ENCODE measurements around the gene DENND1A. TPM values are rescaled to one million over a fixed set of nuclear protein-coding genes. Genes with fewer than 3 reads are reported as not detected.

DENND1A gene
- total and polyA plus RNA-seq, 4 donors: 7.9 to 22.0 (median 13.9) TPM

DNA sequence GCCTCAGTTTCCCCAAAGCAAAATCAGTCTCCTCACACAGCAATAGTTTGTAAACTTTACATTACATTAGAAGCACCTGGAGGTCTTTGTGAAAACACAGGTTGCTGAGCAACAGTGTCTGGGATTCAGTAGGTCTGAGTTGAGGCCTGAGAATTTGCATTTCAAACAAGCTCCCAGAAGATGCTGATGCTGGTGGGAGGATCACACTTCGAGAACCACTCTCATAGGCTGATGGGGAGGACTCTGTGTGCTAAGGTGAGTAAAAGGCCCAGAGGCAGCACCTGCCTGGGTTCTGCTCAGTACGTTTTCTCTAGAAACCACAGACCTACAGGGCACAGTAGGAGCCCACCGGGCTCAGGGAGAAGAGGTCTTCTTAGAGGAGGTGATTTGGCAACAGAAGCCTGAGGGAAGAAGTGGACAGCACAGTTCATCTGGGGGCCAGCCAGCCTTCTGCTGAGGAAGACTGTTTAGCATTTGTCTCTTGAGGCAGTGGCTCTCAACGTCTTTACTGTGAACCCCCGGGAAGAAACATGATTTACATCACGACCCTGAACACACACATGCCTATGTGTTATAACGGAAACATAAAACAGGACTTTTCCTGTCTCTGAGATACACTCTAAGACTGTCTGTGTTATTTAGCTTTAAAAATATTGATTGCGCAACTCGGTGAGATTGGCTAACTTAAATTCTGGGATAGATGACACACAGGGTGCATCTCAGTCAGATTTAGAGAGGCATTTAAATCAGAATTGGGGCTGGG, 24.8 kb upstream of the DENND1A start:
- Histone ChIP-seq H3K9ac (ENCODE audit: low read depth in 1 of 2, low read length in 2 of 2) (no peak overlapping the region), H3K27me3 (ENCODE audit: control insufficient read depth in 4 of 4, insufficient read depth in 4 of 4, low read length in 3 of 4) (peaks cover 0 to 4% (median 0%) of the 10 kb centered on the region in 4 donors), H3K4me1 (ENCODE audit: control insufficient read depth in 4 of 4, insufficient read depth in 4 of 4, low read length in 3 of 4) (no peaks in the 10 kb centered on the region), H3K27ac (ENCODE audit: low read depth in 1 of 2, low read length in 2 of 2) (no peak overlapping the region), H3K9me3 (ENCODE audit: control insufficient read depth in 4 of 4, low read length in 3 of 4) (peaks cover 0 to 4% (median under 1%) of the 10 kb centered on the region in 4 donors), H3K36me3 (ENCODE audit: control insufficient read depth in 4 of 4, insufficient read depth in 3 of 4, low read depth in 1 of 4, low read length in 3 of 4) (no peaks in the 10 kb centered on the region), H3K4me3 (ENCODE audit: low read depth in 1 of 3, low read length in 3 of 3) (no peak overlapping the region)
- DNase-seq (ENCODE audit: low spot score): no peak
- TF ChIP-seq NR2F2 (IDR thresholded peaks at IDR 0.05): no peak
- TF ChIP-seq HNF4A (conservative IDR thresholded peaks at IDR 0.05): no peak
- TF ChIP-seq YY1 (IDR thresholded peaks at IDR 0.05): no peak
- TF ChIP-seq, protein P1, sequence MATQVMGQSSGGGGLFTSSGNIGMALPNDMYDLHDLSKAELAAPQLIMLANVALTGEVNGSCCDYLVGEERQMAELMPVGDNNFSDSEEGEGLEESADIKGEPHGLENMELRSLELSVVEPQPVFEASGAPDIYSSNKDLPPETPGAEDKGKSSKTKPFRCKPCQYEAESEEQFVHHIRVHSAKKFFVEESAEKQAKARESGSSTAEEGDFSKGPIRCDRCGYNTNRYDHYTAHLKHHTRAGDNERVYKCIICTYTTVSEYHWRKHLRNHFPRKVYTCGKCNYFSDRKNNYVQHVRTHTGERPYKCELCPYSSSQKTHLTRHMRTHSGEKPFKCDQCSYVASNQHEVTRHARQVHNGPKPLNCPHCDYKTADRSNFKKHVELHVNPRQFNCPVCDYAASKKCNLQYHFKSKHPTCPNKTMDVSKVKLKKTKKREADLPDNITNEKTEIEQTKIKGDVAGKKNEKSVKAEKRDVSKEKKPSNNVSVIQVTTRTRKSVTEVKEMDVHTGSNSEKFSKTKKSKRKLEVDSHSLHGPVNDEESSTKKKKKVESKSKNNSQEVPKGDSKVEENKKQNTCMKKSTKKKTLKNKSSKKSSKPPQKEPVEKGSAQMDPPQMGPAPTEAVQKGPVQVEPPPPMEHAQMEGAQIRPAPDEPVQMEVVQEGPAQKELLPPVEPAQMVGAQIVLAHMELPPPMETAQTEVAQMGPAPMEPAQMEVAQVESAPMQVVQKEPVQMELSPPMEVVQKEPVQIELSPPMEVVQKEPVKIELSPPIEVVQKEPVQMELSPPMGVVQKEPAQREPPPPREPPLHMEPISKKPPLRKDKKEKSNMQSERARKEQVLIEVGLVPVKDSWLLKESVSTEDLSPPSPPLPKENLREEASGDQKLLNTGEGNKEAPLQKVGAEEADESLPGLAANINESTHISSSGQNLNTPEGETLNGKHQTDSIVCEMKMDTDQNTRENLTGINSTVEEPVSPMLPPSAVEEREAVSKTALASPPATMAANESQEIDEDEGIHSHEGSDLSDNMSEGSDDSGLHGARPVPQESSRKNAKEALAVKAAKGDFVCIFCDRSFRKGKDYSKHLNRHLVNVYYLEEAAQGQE (IDR thresholded peaks at IDR 0.05): no peak
- no peak for TF ChIP-seq RXRA (IDR thresholded peaks at IDR 0.05)
- TF ChIP-seq CTCF (IDR thresholded peaks at IDR 0.05; ENCODE audit: low read depth, low read length, missing input control): no peak
- no peak for TF ChIP-seq TAF1 (conservative IDR thresholded peaks at IDR 0.05)
- TF ChIP-seq RAD21 (IDR thresholded peaks at IDR 0.05): no peak
- TF ChIP-seq HNF4G (IDR thresholded peaks at IDR 0.05): no peak
- TF ChIP-seq, protein P2, sequence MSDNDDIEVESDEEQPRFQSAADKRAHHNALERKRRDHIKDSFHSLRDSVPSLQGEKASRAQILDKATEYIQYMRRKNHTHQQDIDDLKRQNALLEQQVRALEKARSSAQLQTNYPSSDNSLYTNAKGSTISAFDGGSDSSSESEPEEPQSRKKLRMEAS (IDR thresholded peaks at IDR 0.05): no peak
- TF ChIP-seq EGR1 (IDR thresholded peaks at IDR 0.05; ENCODE audit: low read depth in 2 of 2): no peak
- no peak for TF ChIP-seq SP1 (IDR thresholded peaks at IDR 0.05)
- TF ChIP-seq, protein P3, sequence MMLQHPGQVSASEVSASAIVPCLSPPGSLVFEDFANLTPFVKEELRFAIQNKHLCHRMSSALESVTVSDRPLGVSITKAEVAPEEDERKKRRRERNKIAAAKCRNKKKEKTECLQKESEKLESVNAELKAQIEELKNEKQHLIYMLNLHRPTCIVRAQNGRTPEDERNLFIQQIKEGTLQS (IDR thresholded peaks at IDR 0.05): no peak
- no peak for TF ChIP-seq FOXA2 (IDR thresholded peaks at IDR 0.05)
- no peak for TF ChIP-seq FOXA1 (IDR thresholded peaks at IDR 0.05)
- no peak for TF ChIP-seq GABPA (IDR thresholded peaks at IDR 0.05 in 1 of 2, conservative IDR thresholded peaks at IDR 0.05 in 1 of 2)
- TF ChIP-seq JUND (IDR thresholded peaks at IDR 0.05): no peak
- TF ChIP-seq, protein P4, sequence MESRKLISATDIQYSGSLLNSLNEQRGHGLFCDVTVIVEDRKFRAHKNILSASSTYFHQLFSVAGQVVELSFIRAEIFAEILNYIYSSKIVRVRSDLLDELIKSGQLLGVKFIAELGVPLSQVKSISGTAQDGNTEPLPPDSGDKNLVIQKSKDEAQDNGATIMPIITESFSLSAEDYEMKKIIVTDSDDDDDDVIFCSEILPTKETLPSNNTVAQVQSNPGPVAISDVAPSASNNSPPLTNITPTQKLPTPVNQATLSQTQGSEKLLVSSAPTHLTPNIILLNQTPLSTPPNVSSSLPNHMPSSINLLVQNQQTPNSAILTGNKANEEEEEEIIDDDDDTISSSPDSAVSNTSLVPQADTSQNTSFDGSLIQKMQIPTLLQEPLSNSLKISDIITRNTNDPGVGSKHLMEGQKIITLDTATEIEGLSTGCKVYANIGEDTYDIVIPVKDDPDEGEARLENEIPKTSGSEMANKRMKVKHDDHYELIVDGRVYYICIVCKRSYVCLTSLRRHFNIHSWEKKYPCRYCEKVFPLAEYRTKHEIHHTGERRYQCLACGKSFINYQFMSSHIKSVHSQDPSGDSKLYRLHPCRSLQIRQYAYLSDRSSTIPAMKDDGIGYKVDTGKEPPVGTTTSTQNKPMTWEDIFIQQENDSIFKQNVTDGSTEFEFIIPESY (IDR thresholded peaks at IDR 0.05): no peak
- 63% methylated on average over 9 of the region's 9 CpGs for WGBS
